ENCODE measurements around the gene CREB3L1.
A peak's percentile ranks its signal among the peaks of the same experiment; 100 is the strongest.

Gene CREB3L1

DNA sequence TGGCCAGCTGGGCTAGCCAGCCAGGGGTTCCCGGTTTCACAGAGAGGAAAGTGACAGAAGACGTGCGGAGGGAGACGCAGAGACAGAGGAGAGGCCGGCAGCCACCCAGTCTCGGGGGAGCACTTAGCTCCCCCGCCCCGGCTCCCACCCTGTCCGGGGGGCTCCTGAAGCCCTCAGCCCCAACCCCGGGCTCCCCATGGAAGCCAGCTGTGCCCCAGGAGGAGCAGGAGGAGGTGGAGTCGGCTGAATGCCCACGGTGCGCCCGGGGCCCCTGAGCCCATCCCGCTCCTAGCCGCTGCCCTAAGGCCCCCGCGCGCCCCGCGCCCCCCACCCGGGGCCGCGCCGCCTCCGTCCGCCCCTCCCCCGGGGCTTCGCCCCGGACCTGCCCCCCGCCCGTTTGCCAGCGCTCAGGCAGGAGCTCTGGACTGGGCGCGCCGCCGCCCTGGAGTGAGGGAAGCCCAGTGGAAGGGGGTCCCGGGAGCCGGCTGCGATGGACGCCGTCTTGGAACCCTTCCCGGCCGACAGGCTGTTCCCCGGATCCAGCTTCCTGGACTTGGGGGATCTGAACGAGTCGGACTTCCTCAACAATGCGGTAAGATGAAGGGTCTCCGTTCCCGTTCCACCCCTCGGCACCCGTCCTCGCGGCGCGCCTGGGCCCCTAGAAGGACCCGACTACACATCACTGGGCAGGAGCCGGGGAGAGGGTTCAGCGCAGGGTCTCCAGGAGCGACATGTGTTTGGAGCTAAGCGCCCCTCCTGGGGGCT is at the start of gene CREB3L1:
Gene CREB3L1 (plus strand): TSS at position 41 of the 765 bp plus-strand sequence. CDS start 450 bp downstream, at position 491.
- peak; percentile 72 for DNase-seq (ENCODE audit: low spot score)

DNA sequence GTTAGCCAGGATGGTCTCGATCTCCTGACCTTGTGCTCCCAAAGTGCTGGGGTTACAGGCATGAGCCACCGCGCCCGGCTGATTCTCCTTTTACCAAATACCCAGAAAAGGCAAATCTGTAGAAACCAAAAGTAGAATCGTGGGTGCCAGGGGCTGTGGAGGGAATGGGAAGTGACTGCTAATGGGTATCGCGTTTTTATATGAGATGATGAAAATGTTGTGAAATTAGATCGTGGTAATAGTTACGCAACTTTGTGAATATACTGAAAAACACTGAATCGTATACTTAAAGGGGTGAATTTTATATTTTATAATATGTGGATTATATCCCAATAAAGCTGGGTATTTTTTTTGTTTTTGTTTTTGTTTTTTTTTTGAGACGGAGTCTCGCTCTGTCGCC is 48.2 kb upstream of the CREB3L1 start:
- no peak for DNase-seq (ENCODE audit: low spot score)

DNA sequence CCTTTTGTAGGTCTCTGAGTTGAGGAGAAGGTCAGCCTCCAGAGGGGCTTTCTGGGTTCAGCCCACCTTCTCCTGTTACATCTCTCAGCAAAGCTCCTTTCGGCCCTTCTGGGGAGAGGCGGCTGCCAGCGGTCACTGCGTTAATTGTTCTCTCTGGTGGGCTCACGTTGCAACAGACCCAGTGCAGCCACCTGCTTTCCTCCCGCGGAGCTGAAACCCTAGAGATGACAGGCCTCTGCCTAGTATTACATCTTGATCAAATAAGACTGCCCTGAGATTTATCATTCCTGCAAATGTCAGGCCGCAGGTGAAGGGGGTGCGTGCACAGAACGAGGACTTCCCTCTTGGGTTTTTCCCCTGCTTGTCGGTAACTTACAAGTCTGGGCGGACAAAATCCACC is 43.2 kb upstream of the CREB3L1 start:
- DNase-seq (ENCODE audit: low spot score): no peak

GRCh38 chr11:46235777-46236688 is 41.4 kb upstream of the CREB3L1 start:
- no peak for DNase-seq (ENCODE audit: low spot score)

DNA sequence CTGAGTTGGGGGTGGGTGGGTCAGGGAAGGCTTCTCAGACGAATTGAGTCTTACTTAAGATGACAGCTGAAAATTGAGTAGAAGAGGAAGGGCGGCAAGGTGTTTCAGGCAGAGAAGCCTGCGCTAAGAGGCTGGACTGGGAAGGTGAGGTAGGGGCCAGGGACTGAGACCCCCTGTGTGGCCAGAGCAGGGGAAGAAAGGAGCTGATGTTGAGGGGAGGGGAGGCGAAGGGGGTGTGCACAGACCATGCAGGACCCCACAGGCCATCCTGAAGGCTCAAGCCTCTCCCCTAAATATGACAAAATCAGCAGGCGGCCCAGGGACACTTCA is 40.6 kb upstream of the CREB3L1 start:
- DNase-seq (ENCODE audit: low spot score): no peak

DNA sequence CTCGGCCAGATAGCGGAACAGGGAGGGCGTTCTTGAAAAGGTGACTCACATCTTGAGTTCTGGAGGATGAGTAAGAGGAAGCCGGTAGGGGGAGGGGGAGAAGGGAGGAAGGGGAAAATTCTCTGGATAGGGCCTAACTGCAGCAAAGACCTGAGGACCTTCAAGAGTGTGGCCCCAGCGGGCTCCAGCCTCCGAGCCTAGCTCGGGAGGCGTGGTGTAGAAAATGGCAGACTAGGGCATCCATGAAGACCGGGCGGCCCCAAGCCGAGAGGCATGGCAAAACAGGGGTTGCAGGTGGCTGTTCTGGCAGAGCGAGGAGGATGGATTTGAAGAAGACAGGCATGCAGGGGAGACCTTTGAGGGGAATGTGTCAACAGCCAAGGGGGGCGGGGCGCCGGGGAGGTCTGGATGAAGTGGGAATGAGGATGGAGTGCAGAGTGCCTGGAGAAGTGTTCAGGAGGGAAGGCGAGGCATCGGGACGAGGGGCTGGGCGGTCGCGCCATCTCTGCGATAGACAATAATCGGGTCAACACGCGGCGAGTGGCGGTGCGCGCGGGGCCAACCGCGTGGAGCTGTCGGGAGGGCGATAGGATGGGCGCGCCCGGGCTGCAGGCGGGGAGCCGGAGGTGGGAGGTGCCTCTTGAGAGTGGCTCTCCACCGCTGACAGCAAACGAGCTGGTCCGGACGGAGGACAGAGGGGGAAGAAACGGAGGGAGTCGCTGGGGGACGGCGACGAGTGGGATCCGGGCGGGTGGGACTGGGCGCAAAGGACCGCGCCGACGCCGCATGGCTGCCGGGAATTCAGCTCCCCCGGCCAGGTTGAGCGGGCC is 40.0 kb upstream of the CREB3L1 start:
- no peak for DNase-seq (ENCODE audit: low spot score)

DNA sequence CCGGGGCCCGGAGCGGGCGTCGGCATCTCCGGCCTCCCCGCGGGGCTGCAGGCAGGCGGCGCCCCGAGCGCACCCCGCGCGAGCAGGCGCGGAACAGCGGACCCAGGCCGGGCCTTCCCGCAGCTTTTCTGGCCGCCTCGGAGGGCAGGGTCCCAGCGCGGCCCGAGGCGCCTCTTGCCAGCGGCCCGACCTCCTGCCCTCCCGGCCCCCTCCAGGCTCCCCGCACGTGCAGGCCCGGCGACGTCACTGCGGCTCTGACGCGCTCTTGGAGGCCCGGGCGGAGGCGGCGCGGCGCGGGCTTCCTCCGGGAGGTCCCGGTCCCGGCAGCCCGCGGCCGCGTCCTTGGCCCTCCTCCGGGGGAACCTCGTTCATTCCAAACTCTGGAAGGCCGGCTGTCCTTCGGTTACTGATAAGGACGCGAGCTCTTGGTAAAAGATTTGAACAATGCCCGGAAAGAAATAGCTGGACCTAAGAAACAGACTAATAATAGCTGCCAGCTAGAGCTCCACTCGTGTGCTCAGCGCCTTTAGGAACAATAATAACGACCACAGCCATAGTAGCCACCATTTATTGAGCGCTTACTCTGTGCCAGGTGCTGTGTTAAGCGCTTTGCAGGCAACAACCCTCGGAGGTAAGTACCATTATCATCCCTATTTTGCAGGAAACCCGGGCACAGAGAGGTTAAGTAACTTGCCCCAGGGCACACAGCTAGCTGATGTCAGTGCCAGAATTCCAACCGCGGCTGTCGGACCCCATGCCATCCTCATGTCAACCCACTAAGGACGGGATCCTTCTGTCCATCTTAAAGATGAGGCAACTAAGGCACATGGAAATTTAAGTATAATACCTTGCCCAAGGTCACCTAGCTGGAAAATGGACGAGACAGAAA is 39.1 kb upstream of the CREB3L1 start:
- DNase-seq (ENCODE audit: low spot score): peak; percentile 79

GRCh38 chr11:46238967-46239800 is 38.3 kb upstream of the CREB3L1 start:
- peak; percentile 93 for DNase-seq (ENCODE audit: low spot score)

- DNase-seq (ENCODE audit: low spot score): no peak
Observed at GRCh38 chr11:46239801-46240061, 37.7 kb upstream of the CREB3L1 start.

- DNase-seq (ENCODE audit: low spot score): no peak
Observed at GRCh38 chr11:46240371-46240770, 37.1 kb upstream of the CREB3L1 start.

DNA sequence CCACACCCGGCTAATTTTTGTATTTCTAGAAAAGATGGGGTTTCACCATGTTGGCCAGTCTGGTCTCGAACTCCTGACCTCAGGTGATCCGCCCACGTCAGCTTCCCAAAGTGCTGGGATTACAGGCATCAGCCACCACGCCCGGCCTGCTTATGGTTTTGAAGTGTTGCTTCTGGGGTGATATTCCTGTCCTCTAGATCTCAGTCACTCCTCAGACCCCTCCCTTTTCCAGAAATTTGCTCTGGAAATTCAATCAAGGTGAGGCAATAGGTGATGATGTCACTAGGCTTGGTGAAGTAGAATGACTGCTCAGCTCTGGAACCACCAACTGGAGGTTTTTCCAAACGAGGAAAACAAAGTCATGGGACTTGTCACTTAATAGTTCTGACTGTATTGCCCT is 36.6 kb upstream of the CREB3L1 start:
- no peak for DNase-seq (ENCODE audit: low spot score)

DNA sequence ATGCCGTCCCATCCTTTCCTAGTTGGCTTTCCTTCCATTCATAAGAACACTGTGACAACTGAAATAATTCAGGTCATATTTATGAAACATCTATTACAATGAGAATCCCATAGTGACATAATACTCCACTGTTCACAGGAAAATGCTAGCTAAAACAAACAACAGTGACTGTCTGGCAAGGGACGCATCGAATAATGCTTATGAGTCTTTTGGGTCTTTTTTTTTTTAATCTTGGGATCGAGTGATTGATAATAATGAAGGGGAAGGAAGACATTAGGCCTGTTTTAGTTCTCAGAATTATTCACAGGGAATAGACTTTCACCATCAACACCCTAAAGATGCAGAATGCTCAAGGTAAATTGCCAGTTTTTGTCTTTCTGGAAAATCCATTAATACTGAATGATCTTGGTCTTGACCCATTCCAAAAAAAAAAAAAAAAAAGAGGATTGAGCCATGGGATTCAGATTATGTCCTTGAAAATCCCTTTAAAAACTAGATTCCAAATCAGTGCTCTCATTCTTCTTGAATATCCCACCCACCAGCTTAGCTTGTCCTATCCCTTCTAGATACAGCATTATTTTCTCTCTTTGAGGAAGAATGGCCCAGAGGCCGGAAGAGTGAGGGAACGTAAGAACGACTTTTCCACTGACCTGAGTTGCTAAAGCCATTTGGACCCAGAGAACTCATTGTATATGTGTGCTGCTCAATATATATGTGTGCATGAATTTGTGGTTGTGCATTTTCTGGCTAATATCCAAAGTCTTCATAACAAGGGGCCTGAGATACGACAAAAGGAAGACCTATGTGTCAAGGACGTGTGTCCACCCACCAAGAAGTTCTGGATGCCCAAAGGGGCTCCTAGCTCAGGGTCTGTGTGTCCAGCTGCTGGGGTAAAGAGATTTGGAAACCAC is 35.2 kb upstream of the CREB3L1 start:
- DNase-seq (ENCODE audit: low spot score): no peak

- peak; percentile 97 for DNase-seq (ENCODE audit: low spot score)
Observed at GRCh38 chr11:46242952-46243795, 34.3 kb upstream of the CREB3L1 start.

GRCh38 chr11:46243796-46244109 is 33.7 kb upstream of the CREB3L1 start:
- DNase-seq (ENCODE audit: low spot score): no peak

DNA sequence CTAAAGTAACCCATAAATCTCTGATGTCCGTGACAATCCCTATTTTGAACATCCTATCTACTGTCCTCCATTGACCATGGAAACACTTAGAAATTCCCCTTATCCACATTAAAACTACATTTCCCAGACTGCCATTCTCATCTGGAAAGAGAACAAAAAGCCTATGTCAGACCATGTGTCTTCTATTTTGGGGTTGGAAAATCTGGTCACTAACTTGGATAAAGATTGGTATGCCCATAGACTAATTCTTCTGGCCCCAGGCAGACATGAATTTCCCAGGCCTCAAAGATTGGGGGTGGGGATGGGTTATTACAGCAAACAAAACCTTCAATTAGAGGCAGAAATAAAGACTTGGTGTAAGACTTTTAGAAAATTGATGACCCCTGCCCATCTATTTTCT is 30.9 kb upstream of the CREB3L1 start:
- no peak for DNase-seq (ENCODE audit: low spot score)

DNA sequence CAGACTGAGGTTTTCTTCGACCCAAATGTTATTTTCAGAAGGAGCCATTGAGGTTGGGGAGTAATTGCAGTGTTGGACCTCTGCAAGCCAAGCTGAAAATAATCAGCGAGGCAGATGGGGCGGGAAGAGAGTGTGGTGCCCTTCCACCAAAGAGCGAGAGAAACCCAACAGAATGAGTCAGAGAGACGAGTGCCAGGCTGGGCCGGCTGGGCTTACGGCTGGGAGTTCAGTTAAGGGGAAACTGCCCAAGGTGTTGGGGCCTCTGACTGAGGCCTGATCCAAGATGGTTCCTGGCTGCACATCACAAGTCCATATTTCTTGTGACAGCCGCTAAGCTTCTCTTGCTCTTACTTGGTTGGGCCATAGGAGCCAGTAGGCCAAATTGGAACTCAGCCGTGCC is 30.4 kb upstream of the CREB3L1 start:
- DNase-seq (ENCODE audit: low spot score): no peak

GRCh38 chr11:46247659-46248058 is 29.8 kb upstream of the CREB3L1 start:
- DNase-seq (ENCODE audit: low spot score): peak; percentile 52

GRCh38 chr11:46248289-46249102 is 29.0 kb upstream of the CREB3L1 start:
- no peak for DNase-seq (ENCODE audit: low spot score)

Measured in D341Med (cell line).